GM21576 (cell line): ENCODE measurements around the gene KCNQ5.
"Not testable (repeated sequence)": the region's sequence is repeated elsewhere in the genome, so short reads cannot be mapped to it uniquely, and the experiment has no call there.

ENCODE experiments used
- ATAC-seq: cut with Tn5 transposase; IDR thresholded peaks from one replicate; pipeline ENCODE4 v1.9.1; 2021; ENCODE audit warnings: mild to moderate bottlenecking, moderate library complexity; ENCODE audit not compliant: unreplicated experiment

KCNQ5 gene

GRCh38 chr6:73156793-73157767 is 535.2 kb downstream of the KCNQ5 start:
- ATAC-seq = no peak

GRCh38 chr6:73157870-73158269 is 536.0 kb downstream of the KCNQ5 start:
- no peak for ATAC-seq

- ATAC-seq = no peak
Observed at GRCh38 chr6:73169111-73169510, 547.2 kb downstream of the KCNQ5 start.

GRCh38 chr6:73169633-73170032 is 547.8 kb downstream of the KCNQ5 start:
- no peak for ATAC-seq

- ATAC-seq = no peak
Observed at GRCh38 chr6:73174646-73175045, 552.8 kb downstream of the KCNQ5 start.

GRCh38 chr6:73176057-73176456 is 554.2 kb downstream of the KCNQ5 start:
- ATAC-seq = no peak

- peak; percentile 64 for ATAC-seq
Observed at GRCh38 chr6:73177221-73177944, 555.5 kb downstream of the KCNQ5 start.

- no peak for ATAC-seq
Observed at GRCh38 chr6:73180076-73180738, 558.3 kb downstream of the KCNQ5 start.

- ATAC-seq = peak; percentile 78
Observed at GRCh38 chr6:73180763-73181619, 559.1 kb downstream of the KCNQ5 start.

- peak; percentile 27 for ATAC-seq
Observed at GRCh38 chr6:73182021-73182607, 560.2 kb downstream of the KCNQ5 start.

- ATAC-seq = not testable (repeated sequence)
Observed at GRCh38 chr6:73193302-73193701, 571.4 kb downstream of the KCNQ5 start.

GRCh38 chr6:73194744-73195143 is 572.9 kb downstream of the KCNQ5 start:
- no peak for ATAC-seq

- no peak for ATAC-seq
Observed at GRCh38 chr6:73200247-73200646, 578.4 kb downstream of the KCNQ5 start.

- no peak for ATAC-seq
Observed at GRCh38 chr6:73200735-73201134, 578.9 kb downstream of the KCNQ5 start.

GRCh38 chr6:73203098-73203497 is 581.2 kb downstream of the KCNQ5 start:
- ATAC-seq = no peak

- ATAC-seq = no peak
Observed at GRCh38 chr6:73204252-73204651, 582.4 kb downstream of the KCNQ5 start.

- ATAC-seq = no peak
Observed at GRCh38 chr6:73207221-73207837, 585.5 kb downstream of the KCNQ5 start.

GRCh38 chr6:73209117-73209516 is 587.3 kb downstream of the KCNQ5 start:
- no peak for ATAC-seq

- no peak for ATAC-seq
Observed at GRCh38 chr6:73216859-73217258, 595.0 kb downstream of the KCNQ5 start.

GRCh38 chr6:73225396-73225795 is 603.5 kb downstream of the KCNQ5 start, which contains the start of gene KHDC1L:
Gene KHDC1L, minus strand, starts transcription at chr6:73225496. Its CDS starts 88 bp downstream, at chr6:73225408.
- no peak for ATAC-seq
